Stimulated activated CD8-positive, alpha-beta memory T cell treated with anti-CD3 and anti-CD28 coated beads, Interleukin-12 subunit alpha, Interleukin-12 subunit beta, amount 100 ng/mL, for 1 hour (primary cell): ENCODE measurements around the gene TOMM22.
"Not testable (repeated sequence)": the region's sequence is repeated elsewhere in the genome, so short reads cannot be mapped to it uniquely, and the experiment has no call there.

Experiments
- DNase-seq: peaks from one replicate; pipeline ENCODE4 v3.0.0-alpha.2; 2020; ENCODE audit warnings: low read depth

The TOMM22 gene

DNA sequence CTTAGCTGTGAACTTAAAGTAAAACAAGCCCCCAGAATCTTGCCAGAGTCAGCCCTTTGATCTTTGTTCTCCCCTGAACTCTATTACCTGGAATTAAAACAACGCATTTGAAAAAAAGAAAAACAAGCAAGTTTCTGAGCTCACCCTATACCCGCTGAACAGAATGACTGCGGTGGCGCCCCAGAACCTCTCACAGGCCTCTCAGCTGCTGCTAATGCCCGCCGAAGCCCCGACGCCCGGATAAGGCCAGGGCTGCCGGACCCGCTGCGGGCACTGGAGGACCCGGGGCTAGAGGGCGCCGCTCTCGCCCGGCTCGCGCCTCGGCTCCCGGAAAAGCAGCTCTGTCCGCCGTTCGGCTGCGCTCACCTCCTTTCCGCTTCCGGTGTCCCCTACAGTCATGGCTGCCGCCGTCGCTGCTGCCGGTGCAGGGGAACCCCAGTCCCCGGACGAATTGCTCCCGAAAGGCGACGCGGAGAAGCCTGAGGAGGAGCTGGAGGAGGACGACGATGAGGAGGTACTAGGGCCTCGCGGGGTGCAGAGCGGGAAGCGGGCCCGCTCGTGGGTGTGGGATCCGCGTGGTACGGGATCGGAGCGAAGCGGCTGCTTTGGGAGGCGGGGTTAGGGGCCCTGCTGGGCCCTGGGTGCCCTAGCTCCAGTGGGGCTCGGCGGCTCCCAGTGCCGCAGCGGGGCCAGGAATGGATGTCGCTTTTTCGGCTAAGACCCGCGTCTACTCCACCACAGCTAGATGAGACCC lies at the start of gene TOMM22:
Gene TOMM22 (plus strand): TSS at position 376 of the 754 bp plus-strand sequence. CDS start 22 bp downstream, at position 398.
- peak; percentile 72 for DNase-seq

DNA sequence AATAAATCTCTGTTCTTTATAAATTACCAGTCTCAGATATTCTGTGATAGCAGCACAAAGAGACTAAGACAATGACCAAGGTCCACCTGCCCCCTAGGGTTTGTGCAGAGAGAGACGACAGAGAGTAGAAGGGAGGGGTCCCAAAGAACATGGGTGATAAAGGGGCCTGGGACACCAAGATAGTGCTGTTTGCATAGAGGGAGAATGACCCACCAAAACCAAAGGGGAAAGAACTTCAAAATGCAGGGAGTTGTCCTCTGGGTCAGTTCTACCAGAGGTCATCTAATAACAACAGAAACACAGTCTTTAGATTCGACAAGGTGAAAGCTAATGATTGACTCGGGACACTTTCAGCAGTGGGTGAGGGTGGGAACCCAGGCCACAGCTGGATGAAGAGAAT lies 49.2 kb upstream of the TOMM22 start:
- no peak for DNase-seq

DNA sequence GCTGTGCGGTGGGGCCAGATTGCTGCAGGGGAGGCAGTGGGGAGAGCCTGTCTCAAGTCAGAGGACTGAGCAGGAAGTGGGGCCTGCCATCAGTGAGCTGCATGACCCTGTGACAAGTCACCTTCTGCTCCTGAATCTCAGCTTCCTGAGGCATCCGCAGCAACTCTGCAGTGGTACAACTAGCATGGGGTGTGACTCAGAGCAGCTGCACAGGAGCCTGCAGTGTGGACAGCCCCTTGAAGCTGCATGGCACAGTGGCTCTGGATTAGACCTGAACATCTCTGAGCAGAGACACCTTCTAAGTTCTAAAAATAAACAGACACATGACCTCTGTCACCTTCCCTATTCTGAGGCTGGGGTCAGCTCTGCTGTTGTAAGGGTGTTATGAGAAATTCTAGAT lies 43.5 kb upstream of the TOMM22 start:
- DNase-seq: no peak

DNA sequence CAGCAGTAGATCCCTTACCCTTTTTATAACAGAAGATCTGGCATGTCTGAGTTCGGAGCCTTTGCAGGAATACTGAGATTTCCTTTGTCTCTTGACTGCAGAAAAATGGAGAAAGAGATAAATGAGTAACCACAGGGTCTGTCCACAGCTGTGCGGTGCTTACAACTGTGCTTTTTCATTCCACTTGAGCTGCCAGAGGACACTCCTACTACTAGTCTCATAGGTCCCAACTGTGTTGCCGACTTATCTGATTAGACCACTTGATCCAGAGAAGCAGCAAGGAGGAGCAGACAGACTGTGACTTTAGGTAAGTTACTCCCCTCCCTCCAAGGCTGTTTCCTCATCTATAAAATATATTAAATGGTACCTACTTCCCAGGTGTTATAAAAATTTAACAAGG lies 43.0 kb upstream of the TOMM22 start:
- DNase-seq: no peak

DNA sequence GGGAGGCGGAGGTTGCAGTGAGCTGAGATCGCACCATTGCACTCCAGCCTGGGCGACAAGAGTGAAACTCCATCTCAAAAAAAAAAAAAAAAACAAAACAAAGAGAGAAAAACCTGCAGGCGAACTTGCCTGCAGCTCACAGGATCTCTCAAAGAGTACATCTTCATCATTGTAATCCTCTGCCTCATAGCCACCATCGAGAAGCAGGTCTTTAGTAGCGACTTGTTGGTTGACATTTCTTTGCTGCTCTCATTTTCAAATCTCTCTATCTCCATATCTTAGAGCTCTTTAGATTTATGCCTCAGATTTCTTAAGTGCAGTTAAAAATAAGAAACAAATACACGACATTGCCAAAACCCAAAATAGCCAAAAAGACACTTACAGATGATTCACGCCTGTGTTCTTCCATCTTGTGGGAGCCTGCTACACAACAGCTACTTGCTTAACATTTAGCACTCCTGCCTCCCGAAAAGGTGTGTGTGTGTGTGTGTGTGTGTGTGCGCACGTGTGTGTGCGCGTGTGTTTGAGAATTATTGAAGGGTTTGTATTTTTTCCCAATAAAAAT lies 40.2 kb upstream of the TOMM22 start:
- no peak for DNase-seq

DNA sequence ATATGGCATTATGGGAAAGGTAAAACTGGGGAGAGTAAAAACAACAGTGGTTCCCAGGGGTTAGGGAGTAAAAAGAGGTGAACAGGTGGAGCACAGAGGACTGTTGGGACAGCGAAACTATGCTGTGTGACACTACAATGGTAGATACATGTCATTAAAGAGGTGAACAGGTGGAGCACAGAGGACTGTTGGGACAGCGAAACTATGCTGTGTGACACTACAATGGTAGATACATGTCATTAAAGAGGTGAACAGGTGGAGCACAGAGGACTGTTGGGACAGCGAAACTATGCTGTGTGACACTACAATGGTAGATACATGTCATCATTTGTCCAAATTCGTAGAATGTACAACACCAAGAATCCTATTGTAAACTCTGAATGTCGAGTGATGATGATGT lies 37.5 kb upstream of the TOMM22 start:
- not testable (repeated sequence) for DNase-seq

DNA sequence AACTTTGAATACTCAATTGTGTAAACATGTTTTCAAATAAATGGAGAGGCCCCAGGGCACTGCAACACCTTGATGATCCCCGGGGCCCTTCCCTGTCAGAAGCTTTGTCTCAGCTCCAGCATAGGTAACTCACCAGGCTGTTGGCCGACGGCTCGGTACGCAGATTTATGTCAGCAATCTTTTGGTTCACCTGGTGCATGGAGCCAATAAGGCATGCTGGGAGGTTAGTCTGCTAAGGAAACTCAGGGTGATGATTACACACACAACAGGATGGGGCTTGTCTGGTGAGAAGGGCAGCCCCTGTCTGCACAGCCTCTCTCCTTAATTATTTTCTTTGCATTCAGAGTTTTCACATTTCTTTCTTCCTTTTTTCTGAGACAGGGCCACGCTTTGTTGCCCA lies 36.3 kb upstream of the TOMM22 start:
- no peak for DNase-seq

DNA sequence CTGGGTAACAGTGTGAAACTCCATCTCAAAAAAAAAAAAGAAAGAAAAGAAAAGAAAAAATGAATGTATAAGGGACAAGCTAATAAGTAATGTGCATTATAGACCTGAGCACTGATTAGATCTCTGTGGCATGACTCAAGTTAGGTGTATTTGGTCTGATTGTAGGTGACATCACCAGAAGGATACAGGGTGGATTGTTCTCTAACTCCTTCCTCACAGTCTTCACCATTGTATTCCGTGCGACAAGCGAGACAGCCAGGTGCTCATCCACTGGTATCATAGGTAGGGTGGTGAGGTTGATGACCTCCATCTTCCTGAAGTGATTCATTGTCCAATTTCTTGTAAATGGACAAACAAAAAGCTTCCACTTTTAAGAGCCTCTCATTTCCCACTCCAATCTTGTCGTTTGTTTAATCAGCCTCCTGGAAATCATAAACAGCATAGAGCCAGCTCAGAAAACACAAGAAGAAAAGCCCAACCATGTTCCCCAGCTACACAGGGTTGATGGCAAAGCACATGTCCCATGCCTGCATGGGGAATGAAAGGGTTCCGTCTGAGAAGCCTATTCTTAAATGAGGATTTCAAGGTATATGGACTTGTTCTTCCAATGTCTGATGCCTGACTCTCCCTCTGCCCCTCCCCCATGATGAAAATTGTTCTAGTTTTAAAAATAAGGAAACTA lies 31.8 kb upstream of the TOMM22 start:
- DNase-seq: no peak

DNA sequence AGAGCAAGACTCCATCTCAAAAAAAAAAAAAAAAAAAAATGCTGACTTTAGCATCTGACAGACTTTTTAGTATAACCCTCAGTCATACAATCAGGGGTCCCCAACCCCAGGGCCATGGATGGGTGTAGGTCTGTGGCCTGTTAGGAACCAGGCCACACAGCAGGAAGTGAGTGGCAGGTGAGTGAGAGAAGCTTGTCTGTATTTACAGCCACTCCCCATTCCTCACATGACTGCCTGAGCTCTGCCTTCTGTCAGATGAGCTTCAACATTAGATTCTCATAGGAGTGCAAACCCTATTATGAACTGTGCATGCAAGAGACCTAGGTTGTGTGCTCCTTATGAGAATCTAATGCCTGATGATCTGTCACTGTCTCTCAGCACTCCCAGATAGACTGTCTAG lies 28.9 kb upstream of the TOMM22 start:
- no peak for DNase-seq

DNA sequence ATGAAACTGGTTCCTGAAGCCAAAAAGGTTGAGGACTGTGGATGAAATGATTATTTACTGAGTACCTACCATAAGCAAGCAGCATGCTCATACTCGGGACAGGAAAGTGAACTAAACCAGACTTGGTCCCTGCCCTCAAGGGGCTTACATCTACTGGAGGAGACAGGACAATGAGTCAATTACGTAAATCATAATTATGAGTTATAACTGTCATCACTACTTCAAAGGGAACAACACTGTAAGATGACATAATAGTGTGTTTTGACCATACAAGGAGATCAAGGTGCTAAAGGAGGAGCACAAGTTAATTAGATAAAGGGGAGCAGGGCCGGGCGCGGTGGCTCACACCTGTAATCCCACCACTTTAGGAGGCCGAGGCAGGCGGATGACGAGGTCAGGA lies 28.0 kb upstream of the TOMM22 start:
- DNase-seq: no peak

DNA sequence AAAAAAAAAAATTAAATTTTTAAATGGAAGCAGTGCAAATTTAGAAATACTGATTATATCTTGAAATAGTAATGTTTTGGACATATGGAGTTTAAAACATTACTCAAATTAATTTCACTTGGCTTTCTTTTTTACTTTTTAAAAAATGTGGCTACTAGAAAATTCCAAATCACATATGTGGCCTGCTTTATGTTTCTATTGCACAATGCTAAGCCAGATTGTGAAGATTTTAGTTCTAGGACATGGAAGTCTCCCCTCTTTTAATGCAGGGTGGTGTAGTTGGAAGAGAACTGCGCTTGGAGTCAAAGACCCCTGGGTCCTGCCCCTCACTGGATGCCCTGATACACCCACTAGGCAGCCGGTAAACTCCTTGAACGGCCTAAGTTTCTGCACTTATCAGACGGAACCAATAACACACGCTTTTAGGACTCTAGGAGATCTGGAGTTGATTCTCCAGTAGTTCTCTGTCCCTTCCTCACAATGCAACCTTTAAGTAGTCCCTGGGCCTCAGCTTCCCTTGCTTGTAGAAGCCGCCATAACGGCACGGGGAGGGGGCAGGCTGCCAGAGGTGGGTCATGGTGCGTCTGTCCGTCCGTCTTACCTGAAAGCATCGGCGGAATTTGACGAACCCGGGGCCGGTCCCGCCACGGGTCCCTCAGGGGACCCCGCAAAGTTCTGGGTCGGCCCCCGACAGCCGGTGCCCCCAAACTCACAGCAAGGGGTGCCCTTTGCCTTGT lies 26.1 kb upstream of the TOMM22 start:
- no peak for DNase-seq

DNA sequence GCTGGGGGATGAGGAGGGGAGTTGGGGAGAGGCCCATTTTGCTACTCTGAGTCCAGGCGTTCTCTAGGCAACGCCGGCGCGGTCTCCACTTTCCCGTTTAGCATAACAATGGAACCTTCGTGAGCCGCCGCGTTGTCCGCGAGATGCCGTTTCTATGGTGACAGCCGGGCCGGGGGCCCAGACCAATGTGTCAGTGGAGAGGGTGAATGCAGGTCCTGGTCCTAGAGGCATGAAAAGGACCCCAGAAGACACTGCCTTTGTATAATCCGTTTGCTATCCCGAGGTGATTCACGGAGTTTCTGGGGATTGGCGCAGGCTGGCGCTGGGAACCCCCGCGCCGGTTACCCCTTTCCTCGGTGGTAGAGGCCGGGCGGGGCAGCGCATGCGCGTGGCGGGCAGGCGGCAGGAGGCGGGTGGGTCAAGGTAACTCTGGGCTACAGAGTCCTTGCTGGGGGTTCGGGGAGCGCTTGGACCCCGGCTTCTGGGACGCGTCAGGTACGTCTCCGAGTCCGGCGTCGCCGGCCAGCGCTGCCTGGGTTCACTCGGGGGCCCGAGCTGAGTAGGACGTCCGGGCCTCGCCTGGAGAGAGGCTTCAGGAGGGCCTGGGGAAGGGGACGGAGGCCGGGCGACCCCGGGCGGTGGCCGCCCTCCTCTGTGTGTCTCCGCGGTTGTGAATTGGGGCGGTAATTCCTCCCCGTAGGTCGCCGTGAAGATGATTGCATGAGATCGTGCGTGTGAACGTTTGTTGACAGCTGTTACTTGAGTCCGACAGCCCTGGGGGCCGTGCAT lies 25.3 kb upstream of the TOMM22 start, which contains the start of the genes CBY1 and FAM227A:
Gene CBY1 (plus strand): TSS at position 383 of the 789 bp plus-strand sequence. CDS start 11,417 bp downstream, outside the sequence.
Gene FAM227A (minus strand): TSS at position 137 of the 789 bp plus-strand sequence. CDS start 6,224 bp downstream, outside the sequence.
- peak; percentile 79 for DNase-seq

DNA sequence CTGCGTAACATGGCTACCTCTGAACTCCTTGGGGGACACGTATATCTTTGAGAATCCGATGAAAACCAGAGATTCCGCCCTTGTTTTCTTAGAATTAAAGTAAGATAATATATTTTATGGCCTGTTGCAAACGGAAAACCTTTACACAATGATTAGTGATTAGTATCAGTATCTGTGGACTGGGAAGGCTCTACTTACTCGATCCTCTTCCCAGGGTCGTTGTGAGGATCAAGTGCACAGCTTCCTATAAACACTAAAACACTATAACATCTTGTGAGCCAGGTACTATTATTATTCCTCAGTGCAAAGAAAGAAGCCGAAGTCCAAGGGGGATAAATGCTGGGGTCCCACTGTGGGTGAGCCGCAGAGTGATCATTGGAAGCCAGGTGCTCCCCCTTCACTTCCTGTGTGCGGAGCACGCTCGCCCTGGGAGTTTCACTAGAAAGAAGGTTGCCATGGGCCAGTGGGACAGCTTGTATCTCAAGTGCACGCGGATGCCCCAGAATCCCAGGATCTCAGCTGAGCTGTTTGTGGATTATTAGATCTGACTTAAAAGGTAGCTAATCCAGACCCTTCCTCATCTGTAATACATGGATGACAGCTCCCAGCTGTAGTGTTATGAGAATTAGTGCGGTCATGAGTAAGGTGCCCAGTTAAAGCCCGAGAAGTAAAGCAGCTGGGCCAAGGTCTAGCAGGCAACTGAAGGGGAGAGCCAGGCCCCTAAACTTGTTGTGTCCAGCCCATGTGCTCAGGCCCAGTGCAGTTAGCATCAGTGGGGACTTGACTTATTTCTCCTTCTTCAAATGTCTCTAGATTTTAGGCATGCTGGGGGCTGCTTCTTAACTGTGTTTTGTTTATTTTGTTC lies 24.5 kb upstream of the TOMM22 start:
- no peak for DNase-seq

DNA sequence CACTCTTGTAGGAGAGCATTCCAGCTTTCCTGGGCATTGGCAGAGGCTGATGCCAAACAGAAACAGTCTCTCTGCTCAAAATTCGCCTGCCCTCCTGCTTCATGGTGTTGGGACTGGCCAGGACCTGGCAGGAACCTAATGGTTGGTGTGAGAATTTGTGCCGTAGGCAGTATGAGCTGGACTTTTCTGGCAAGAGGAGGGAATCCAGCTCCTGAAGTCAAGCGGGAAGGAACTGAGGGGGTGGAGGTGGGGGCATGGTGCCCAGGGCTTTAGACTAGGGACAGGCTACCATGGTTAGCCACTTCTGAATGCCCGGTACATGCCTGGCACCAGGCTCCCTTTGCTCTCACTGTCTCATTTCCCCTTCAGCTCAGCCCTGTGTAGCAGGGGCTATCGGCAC lies 6.9 kb upstream of the TOMM22 start:
- no peak for DNase-seq

DNA sequence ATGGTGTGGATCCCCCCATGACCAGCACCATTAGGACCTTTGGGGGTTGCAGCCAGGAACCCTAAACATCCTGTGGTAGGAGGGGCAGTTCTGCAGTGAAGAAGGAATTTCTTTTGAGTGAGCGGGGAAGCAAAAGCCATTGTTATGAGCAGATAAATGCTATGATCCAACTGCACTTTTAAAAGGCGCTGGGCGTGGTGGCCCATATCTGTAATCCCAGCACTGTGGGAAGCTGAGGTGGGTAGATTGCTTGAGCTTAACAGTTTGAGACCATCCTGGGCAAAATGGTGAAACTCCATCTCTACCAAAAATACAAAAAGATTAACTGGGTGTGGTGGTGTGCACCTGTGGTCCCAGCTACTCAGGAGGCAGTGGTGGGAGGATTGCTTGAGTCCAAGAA lies 5.9 kb upstream of the TOMM22 start:
- DNase-seq: no peak

DNA sequence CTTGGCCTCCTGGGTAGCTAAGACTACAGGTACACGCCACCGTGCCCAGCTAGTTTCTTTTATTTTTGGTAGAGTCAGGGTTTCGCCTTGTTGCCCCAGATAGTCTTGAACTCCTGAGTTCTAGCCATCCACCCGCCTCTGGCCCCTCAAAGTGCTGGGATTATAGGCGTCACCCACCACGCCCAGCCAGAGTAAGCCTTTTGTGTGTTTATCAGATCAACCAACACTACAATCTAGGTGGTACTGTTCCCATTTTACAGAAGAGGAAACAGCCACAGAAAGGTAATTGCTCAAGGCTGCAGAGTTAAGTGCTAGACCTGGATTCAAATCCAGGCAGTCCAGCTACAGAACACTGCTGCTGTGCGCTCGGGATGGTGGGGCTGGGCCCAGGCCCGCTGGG lies 3.1 kb downstream of the TOMM22 start:
- no peak for DNase-seq

DNA sequence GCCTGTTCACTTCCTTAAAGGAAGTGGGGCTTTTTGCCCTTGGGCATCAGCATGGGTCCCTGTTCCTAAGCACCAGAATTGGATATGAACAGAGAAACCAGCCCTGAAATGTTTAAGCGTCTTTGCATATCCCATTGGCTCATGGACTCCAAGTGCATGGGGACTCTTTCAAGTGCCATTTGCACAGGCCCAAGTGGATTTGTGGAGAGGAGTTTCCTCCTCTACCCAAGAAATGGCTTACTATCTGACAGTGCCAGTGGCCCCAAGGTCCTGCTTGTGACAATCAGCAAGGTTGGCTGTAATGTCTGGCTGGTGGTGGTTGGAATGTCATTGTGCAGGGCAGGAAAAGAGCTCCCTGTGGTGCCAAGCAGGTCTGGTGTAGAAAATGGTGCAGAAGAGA lies 4.0 kb downstream of the TOMM22 start:
- no peak for DNase-seq

DNA sequence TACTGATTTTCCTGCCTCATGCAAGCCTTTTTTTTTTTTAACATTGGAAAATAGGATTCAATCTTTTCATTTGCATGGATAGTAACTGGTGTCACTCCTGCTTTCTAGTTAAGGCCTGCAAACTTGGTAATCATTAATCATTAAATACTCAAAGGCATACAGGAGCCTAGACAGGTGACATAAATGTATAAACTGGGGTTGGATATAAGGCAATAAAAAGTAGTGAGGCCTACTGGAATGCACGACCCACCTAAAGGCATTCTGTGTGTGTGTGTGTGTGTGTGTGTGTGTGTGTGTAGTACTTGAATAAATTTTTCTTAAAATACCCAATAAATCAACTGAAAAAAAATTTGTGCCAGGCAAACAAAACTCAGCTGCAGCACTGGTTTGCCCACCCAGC lies 7.9 kb downstream of the TOMM22 start:
- no peak for DNase-seq

DNA sequence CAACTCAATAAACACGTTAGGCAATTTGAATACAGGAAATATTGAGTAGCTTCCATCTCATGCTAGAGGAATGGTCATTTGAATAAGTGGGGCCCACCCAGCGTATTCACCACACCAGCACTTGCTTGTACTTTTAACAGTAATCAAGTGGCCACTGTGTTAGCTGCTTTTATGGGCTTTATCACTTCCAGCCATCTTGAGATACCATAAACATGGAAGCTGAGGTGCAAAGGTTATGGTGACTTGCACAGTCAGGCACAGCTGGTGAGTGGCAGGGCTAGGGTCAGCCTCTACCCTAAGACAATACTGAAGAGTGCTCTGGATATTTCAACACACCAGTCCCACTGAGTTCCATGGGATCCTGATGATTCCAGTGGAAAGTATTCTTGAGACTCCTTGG lies 12.3 kb downstream of the TOMM22 start:
- DNase-seq: no peak

DNA sequence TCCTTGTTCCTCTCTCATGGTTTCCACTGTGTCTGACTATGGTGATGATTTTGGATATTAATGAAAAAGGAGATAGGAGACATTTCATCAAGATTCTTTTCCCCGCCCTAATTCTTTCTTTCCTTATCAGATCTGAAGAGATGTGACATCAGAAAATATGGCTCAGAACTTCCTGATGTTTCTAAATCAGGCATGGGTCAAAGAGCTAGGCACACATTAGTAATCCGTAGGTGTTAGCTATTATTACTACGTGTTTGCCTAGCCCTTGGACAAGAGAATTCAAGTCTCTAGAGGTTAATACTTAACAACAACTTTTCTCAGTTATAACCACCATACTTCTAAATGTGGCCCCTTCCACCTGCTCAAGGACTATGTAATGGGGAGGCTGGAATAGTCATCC lies 13.2 kb downstream of the TOMM22 start:
- DNase-seq: no peak
